Measurements from ENCODE around the gene IL1RAPL1. TPM values are rescaled to one million over a fixed set of nuclear protein-coding genes. Genes with fewer than 3 reads are reported as not detected.

IL1RAPL1 gene
- total RNA-seq, 2 experiments from 2014 or later: not detected

DNA sequence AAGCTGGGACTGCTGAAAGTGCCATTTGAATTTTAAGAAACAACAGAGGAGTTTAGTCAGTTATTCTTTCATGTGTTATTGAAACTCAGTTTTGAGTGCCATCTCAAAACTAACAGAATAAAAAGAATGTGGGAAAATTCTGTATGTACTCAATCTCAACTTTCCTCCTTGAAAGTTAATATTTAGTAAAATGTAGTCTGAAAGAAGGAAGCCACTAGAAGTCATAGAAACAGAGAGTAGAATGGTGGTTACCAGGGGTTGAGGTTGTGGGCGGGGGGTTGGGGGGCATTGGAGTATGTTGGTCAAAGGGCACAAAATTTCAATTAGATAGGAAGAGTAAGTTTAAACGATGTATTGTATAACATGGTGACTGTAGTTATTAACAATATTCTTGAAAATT is 999.9 kb downstream of the IL1RAPL1 start:
- no peak for DNase-seq
- no peak overlapping the region for H3K27ac Mint-ChIP-seq
- H3K9me3 ChIP-seq (ENCODE audit: control insufficient read depth in 1 of 2, insufficient read depth in 1 of 2, low read length in 2 of 2): peaks cover 0 to 5% of the 10 kb centered on the region in 2 experiments
- TF ChIP-seq, protein P1, sequence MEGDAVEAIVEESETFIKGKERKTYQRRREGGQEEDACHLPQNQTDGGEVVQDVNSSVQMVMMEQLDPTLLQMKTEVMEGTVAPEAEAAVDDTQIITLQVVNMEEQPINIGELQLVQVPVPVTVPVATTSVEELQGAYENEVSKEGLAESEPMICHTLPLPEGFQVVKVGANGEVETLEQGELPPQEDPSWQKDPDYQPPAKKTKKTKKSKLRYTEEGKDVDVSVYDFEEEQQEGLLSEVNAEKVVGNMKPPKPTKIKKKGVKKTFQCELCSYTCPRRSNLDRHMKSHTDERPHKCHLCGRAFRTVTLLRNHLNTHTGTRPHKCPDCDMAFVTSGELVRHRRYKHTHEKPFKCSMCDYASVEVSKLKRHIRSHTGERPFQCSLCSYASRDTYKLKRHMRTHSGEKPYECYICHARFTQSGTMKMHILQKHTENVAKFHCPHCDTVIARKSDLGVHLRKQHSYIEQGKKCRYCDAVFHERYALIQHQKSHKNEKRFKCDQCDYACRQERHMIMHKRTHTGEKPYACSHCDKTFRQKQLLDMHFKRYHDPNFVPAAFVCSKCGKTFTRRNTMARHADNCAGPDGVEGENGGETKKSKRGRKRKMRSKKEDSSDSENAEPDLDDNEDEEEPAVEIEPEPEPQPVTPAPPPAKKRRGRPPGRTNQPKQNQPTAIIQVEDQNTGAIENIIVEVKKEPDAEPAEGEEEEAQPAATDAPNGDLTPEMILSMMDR (IDR thresholded peaks at IDR 0.05): no peak
- H3K36me3 Mint-ChIP-seq (ENCODE audit: low read depth): no peaks in the 10 kb centered on the region
- H3K27me3 ChIP-seq (ENCODE audit: control insufficient read depth in 1 of 2, insufficient read depth in 2 of 2, low read length in 2 of 2): no peaks in the 10 kb centered on the region
- no peaks in the 10 kb centered on the region for H3K27me3 Mint-ChIP-seq
- ChIA-PET CTCF (no interaction called here), POLR2A (no interaction called here)
- H3K36me3 ChIP-seq (ENCODE audit: insufficient read depth, low read length): no peaks in the 10 kb centered on the region
- H3K4me3 Mint-ChIP-seq: no peak overlapping the region
- intact Hi-C loops (cut with DNase I, micrococcal nuclease): no loop called here
- H3K27ac ChIP-seq (ENCODE audit: low read depth in 1 of 2, low read length in 2 of 2): no peak overlapping the region
- no peak overlapping the region for H3K4me3 ChIP-seq (ENCODE audit: low read length)
- H3K4me1 ChIP-seq (ENCODE audit: insufficient read depth, low read length): no peaks in the 10 kb centered on the region
- no peaks in the 10 kb centered on the region for H3K4me1 Mint-ChIP-seq (ENCODE audit: low read depth)
- no peak for ATAC-seq (ENCODE audit: poor library complexity)
- H3K9me3 Mint-ChIP-seq: no peaks in the 10 kb centered on the region

DNA sequence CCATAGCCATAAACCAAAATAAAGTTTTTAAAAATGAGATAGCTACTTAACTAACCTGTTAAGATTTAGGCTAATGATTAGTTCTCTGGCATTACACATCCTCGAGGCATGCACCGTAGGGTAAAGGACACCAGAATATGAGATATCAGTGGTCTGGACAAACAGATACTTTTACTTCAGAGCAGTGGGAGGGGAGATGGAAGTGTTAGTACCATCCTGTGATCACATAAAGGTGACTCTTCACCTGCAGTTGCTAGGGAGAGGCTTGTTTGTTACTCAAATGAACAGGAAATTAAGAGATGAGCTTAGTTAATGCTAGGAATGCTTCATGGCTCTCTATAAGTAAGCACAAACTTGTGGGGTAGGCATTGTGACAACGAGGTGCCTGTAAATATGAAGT is 1003.7 kb downstream of the IL1RAPL1 start:
- H3K4me1 Mint-ChIP-seq (ENCODE audit: low read depth): no peaks in the 10 kb centered on the region
- Histone ChIP-seq H3K27me3 (ENCODE audit: control insufficient read depth in 1 of 2, insufficient read depth in 2 of 2, low read length in 2 of 2) (no peaks in the 10 kb centered on the region), H3K9me3 (ENCODE audit: control insufficient read depth in 1 of 2, insufficient read depth in 1 of 2, low read length in 2 of 2) (peaks cover 0 to 5% of the 10 kb centered on the region in 2 experiments), H3K4me1 (ENCODE audit: insufficient read depth, low read length) (no peaks in the 10 kb centered on the region), H3K4me3 (ENCODE audit: low read length) (no peak overlapping the region), H3K27ac (ENCODE audit: low read depth in 1 of 2, low read length in 2 of 2) (no peak overlapping the region), H3K36me3 (ENCODE audit: insufficient read depth, low read length) (no peaks in the 10 kb centered on the region)
- no peak for ATAC-seq (ENCODE audit: poor library complexity)
- H3K27ac Mint-ChIP-seq: no peak overlapping the region
- intact Hi-C loops (cut with DNase I, micrococcal nuclease): no loop called here
- no peak overlapping the region for H3K4me3 Mint-ChIP-seq
- DNase-seq: no peak
- no peaks in the 10 kb centered on the region for H3K27me3 Mint-ChIP-seq
- TF ChIP-seq, protein P1 (IDR thresholded peaks at IDR 0.05): no peak
- ChIA-PET POLR2A (no interaction called here), CTCF (no interaction called here)
- H3K36me3 Mint-ChIP-seq (ENCODE audit: low read depth): no peaks in the 10 kb centered on the region
- no peaks in the 10 kb centered on the region for H3K9me3 Mint-ChIP-seq

GRCh38 chrX:29604381-29604780 is 1017.1 kb downstream of the IL1RAPL1 start:
- H3K27ac ChIP-seq (ENCODE audit: low read depth in 1 of 2, low read length in 2 of 2): no peak overlapping the region
- Mint-ChIP-seq H3K4me1 (ENCODE audit: low read depth) (no peaks in the 10 kb centered on the region), H3K4me3 (no peak overlapping the region), H3K27me3 (no peaks in the 10 kb centered on the region), H3K27ac (no peak overlapping the region), H3K36me3 (ENCODE audit: low read depth) (no peaks in the 10 kb centered on the region), H3K9me3 (no peaks in the 10 kb centered on the region)
- intact Hi-C loops (cut with DNase I, micrococcal nuclease): no loop called here
- no peaks in the 10 kb centered on the region for H3K36me3 ChIP-seq (ENCODE audit: insufficient read depth, low read length)
- ChIA-PET CTCF (interaction anchor here (1.0 kb wide), 1 partner anchor 9 kb away, joined by 3 read pairs; no protein-coding TSS in a partner anchor), POLR2A (no interaction called here)
- H3K4me3 ChIP-seq (ENCODE audit: low read length): no peak overlapping the region
- TF ChIP-seq, protein P1 (IDR thresholded peaks at IDR 0.05): no peak
- H3K9me3 ChIP-seq (ENCODE audit: control insufficient read depth in 1 of 2, insufficient read depth in 1 of 2, low read length in 2 of 2): peaks cover 0 to 5% of the 10 kb centered on the region in 2 experiments
- DNase-seq (no peak), ATAC-seq (ENCODE audit: poor library complexity) (no peak)
- H3K27me3 ChIP-seq (ENCODE audit: control insufficient read depth in 1 of 2, insufficient read depth in 2 of 2, low read length in 2 of 2): no peaks in the 10 kb centered on the region
- no peaks in the 10 kb centered on the region for H3K4me1 ChIP-seq (ENCODE audit: insufficient read depth, low read length)

Data from CD4-positive, alpha-beta T cell (primary cell).